Measurements from ENCODE around the gene KAT2B. TPM values are rescaled to one million over a fixed set of nuclear protein-coding genes. Genes with fewer than 3 reads are reported as not detected.

KAT2B gene
- total and polyA plus RNA-seq, 2 of the 8 experiments (the other 6 are each of a cell fraction or from before 2014, with no cell fraction given) = 0.24 to 0.91 TPM

- TF ChIP-seq CHD7 (IDR thresholded peaks at IDR 0.05; ENCODE audit: insufficient replicate concordance, low read length) (no peak), YY1 (IDR thresholded peaks at IDR 0.05; ENCODE audit: low read depth, low read length) (no peak), ATF2 (IDR thresholded peaks at IDR 0.05; ENCODE audit: low read length) (no peak), CTCF (IDR thresholded peaks at IDR 0.05; ENCODE audit: control extremely low read depth in 1 of 3, insufficient read depth in 1 of 3, low read depth in 1 of 3, low read length in 3 of 3) (no peak), ATF3 (IDR thresholded peaks at IDR 0.05; ENCODE audit: insufficient read depth, low read depth, low read length) (no peak)
Observed at GRCh38 chr3:19997502-19997901, 42.7 kb upstream of the KAT2B start (continued).
